GM20431 (cell line): ENCODE measurements around the gene NOG.

Experiments used
- in situ Hi-C: fragments of 300-500 bp; cut with MseI, MboI; formaldehyde crosslinking; loops from one replicate; pipeline ENCODE4 v1.15.0; 2020; ENCODE audit warnings: low sequenced_read_pairs; ENCODE audit not compliant: unreplicated experiment

NOG gene

DNA sequence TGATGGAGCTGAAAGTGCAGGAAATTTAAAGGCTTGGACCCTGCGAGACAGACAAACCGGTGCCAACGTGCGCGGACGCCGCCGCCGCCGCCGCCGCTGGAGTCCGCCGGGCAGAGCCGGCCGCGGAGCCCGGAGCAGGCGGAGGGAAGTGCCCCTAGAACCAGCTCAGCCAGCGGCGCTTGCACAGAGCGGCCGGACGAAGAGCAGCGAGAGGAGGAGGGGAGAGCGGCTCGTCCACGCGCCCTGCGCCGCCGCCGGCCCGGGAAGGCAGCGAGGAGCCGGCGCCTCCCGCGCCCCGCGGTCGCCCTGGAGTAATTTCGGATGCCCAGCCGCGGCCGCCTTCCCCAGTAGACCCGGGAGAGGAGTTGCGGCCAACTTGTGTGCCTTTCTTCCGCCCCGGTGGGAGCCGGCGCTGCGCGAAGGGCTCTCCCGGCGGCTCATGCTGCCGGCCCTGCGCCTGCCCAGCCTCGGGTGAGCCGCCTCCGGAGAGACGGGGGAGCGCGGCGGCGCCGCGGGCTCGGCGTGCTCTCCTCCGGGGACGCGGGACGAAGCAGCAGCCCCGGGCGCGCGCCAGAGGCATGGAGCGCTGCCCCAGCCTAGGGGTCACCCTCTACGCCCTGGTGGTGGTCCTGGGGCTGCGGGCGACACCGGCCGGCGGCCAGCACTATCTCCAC, at the start of gene NOG:
Gene NOG (plus strand): TSS at position 54 of the 674 bp plus-strand sequence. CDS start 525 bp downstream, at position 579.
- in situ Hi-C loops, result loop anchor here (25.0 kb wide), 2 partner anchors 119 to 344 kb away; no protein-coding TSS in a partner anchor

DNA sequence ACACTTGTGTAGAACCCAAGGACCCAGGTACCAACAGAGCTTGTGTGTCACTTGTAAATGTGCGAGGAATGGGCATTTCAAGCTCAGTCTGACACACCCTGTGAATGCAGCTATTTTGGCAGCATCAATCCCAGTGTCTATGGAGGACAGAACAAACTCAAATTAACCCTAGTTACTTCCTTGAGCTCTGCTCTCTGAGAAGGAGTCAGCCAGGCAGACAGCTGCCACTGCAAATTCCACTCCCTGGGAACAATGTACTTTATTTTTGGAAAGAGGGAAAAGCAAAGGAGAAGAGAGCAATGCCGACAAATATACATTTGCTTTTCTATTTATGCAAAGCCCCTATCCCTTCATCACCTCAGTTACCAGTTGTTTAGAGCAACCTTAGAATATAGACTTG, 48.4 kb upstream of the NOG start:
- in situ Hi-C loops, result no loop called here

DNA sequence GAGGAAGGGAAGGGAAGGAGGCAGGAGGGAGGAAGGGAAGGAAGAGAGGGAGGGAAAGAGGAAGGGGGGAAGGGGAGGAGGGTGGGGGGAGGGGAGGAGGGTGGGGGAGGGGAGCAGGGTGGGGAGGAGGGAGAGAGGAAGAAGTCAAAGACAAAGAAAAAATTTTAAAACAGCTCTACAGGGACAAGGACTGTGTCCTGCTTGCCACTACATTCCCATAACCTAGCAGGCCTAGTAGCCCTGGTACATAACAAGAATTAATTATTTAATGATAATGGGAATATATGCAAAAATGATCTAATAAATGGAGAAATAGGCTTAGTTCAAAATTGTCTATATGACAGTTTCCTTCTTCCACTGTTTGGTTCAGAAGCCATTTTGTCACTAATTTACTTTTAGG, 47.6 kb upstream of the NOG start:
- in situ Hi-C loops, result no loop called here

DNA sequence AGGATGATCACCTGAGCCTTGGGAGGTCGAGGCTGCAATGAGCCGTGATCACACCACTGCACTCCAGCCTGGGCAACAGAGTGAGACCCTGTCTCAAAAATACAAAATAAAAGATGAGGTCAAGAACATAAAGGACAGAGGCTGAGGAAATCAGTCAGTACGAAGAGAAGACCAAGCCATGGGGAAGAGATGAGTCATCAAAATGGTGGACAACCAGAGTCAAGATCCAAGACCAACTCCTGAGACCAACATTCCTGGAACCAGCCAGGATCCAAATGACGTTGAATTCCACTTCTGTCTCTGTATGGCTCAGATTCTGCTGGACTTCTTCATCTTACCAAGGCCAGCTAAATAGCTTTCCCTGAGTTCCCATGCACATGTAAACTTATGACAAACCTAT, 44.8 kb upstream of the NOG start:
- in situ Hi-C loops, result no loop called here

- in situ Hi-C loops, result no loop called here
Measured at GRCh38 chr17:56549501-56549900, 44.0 kb upstream of the NOG start.

GRCh38 chr17:56557682-56558081, 35.8 kb upstream of the NOG start:
- in situ Hi-C loops, result no loop called here

DNA sequence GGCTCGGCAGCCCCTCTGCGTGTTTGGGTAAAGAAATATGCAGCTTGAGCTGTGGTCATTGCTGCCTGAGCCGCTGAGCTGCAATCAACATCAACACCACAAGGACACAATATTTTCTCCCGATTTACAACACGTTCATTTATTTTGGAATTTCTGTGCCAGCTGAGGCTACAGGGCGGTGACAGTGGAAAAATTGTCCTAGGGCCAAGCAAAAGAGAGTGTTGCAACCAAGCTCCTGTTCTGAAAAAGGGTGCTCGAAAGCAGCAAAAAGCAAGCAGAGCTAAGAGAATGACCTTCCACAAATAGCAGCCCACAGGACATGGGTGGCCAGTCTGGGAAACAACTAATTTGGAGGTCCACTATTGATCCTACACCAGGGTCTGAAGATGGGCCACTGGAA, 35.4 kb upstream of the NOG start:
- in situ Hi-C loops, result no loop called here

DNA sequence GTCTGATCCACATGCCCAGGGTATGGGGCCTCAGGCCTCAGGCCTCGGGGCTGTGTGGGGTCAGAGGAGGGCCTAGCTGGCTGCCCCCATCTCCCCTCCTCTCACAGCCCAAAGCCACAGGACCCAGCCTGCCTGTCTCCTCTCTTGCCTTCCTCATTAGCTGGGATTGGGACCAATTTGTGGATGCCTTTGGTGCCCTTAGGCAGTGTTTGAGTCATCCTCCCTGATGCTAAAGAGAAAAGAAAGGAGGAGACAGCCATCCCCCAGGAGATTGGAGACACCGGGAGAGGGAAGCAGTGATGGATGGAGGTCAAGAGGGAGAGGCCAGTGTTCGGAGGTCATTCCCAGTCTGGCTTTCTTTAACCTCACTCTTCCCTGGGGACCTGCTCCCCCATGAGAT, 23.3 kb upstream of the NOG start:
- in situ Hi-C loops, result no loop called here

GRCh38 chr17:56571456-56571855, 22.0 kb upstream of the NOG start:
- in situ Hi-C loops, result no loop called here

DNA sequence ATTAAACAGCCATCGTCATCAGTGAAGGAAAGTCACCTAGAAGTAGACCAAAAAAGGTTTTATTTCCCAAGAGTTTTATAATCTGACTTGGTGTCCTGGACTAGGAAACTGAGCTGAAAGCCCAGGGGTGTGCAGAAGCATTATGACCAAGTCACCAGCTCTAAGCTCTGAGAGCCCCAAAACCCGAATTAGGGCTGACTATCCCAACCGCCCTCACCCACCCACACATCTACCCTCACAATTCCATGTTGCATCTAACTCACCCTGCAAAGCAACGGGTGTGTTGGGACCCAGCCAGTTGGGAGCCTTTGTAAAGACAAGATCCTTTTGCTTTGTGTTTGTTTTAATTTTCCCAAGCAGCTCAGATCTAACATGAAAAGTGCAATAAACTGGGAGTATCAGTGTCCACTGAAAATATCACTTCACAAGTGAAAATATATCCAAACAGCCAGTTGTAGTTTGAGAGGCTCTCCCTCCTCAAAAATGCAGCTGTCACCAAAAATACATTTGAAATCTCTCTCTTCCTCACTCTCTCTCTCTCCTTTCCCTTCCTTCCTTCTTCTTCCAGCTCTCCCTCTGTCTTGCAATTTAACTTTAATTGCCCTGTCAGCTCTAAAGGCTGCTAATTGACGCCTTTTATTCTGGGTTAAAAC, 16.2 kb upstream of the NOG start:
- in situ Hi-C loops, result loop anchor here (25.0 kb wide), 2 partner anchors 135 to 360 kb away; no protein-coding TSS in a partner anchor

DNA sequence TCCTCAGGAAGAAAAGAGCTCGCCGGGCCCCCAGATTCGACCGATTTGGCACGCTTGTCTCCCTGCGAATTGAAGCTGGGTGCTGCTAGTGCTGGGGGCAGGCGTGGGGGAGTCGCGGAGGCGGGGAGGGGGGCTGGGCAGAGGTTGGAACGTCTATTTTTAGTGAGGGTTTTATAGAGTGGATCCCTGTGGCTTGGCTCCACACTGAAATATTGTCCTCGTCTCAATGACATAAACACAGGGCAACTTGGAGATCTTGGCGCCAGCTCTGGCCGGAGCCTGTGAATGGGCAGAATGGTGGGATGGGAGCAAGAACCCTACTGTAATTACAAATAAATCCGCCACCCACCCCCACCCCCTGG, 15.7 kb upstream of the NOG start:
- in situ Hi-C loops, result loop anchor here (25.0 kb wide), 2 partner anchors 134 to 359 kb away; no protein-coding TSS in a partner anchor

DNA sequence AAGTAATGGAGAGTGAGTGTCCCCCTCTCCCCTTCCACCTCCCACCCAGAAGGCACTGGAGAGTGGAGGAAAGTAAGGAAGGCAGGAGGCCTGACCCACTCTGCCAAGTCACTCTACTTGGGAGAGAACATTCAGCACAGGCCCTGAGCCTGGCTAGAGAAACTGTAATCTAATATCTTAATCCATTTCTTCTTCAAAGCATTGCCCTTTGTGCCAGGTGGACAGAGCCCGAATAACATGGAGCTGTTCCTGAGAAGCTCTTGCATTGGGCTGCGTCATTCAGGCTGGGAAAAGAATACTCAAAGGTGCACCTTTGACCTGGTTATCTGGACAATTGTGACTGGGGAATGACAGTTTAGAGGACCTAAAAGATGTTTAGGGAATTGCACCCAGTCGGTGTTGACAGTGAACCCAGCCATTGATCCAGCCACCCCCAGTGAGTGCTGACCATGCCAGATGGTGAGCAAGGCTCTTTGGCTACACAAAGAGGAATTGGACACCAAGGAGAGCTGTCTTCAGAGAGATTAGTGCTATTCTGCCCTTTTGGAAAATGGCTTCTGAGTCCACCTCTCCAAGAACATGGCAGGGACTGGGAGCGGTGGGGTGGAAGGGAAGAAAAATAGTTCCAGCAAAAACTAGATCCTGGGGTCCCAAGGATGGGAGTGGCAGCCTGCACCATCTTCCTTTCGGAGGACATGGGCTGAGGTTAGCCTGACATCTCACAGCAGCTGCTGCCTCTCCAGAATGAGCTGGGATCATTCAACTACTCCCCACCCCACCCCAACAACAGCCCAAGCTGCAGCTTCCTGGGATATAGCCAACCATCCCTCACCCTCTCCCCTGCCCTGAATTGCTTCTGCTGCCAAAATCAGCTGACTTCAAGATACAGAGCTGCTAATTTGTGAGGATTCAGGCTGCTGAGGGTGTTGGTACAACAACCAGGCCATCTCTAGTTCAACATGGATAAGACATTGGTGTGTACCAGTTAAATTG, 11.6 kb upstream of the NOG start:
- in situ Hi-C loops, result loop anchor here (25.0 kb wide), 2 partner anchors 130 to 355 kb away; no protein-coding TSS in a partner anchor

DNA sequence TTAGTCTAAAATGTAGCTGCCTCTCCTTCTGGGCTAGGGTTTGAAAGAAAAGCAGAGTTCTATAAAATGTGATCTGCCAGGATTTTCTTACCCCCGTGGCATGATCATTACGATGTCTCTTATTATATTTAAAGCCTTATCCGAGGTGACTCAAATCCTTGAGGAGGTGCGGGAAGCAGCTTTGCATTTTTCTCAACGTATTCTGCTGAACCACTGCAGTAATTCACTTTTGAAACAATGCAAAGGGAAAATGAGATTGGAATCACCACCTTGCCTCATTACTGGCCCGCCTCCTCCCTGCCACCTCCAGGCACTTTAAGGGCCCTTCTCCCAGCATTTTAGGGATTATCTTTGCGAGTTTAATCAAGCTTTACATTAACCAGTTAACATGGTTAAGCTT, 9.7 kb upstream of the NOG start:
- in situ Hi-C loops, result loop anchor here (25.0 kb wide), 2 partner anchors 129 to 354 kb away; no protein-coding TSS in a partner anchor

DNA sequence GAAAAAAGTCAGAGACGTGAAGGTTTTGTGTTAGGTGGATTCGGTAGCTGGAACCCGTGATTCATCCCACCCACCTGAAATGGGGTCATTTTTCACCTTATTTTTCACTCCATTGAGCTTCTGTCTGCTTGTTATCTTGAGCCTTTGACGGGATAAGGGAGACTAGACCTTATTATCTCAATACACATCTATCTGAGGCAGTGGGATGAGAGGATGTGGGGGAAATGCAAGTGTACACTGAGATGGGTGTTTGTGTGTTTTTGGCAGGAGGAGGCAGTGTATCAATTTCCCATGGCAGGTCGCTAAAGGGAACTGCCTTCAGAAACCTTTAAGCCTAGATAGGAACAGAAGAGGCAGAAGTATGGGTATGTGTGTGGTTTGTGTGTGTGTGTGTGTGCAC, 6.2 kb upstream of the NOG start:
- in situ Hi-C loops, result loop anchor here (25.0 kb wide), 2 partner anchors 125 to 350 kb away; no protein-coding TSS in a partner anchor

GRCh38 chr17:56592487-56593085, 913 bp upstream of the NOG start:
- in situ Hi-C loops, result loop anchor here (25.0 kb wide), 2 partner anchors 120 to 345 kb away; no protein-coding TSS in a partner anchor

GRCh38 chr17:56593086-56593645, 333 bp upstream of the NOG start:
- in situ Hi-C loops, result loop anchor here (25.0 kb wide), 2 partner anchors 119 to 344 kb away; no protein-coding TSS in a partner anchor

DNA sequence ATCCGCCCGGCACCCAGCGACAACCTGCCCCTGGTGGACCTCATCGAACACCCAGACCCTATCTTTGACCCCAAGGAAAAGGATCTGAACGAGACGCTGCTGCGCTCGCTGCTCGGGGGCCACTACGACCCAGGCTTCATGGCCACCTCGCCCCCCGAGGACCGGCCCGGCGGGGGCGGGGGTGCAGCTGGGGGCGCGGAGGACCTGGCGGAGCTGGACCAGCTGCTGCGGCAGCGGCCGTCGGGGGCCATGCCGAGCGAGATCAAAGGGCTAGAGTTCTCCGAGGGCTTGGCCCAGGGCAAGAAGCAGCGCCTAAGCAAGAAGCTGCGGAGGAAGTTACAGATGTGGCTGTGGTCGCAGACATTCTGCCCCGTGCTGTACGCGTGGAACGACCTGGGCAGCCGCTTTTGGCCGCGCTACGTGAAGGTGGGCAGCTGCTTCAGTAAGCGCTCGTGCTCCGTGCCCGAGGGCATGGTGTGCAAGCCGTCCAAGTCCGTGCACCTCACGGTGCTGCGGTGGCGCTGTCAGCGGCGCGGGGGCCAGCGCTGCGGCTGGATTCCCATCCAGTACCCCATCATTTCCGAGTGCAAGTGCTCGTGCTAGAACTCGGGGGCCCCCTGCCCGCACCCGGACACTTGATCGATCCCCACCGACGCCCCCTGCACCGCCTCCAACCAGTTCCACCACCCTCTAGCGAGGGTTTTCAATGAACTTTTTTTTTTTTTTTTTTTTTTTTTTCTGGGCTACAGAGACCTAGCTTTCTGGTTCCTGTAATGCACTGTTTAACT, 1.0 kb downstream of the NOG start:
- in situ Hi-C loops, result loop anchor here (25.0 kb wide), 2 partner anchors 118 to 343 kb away; no protein-coding TSS in a partner anchor

- in situ Hi-C loops, result loop anchor here (25.0 kb wide), 2 partner anchors 117 to 342 kb away; no protein-coding TSS in a partner anchor
Measured at GRCh38 chr17:56595108-56595418, 1.6 kb downstream of the NOG start.
